HG02852 (cell line): ENCODE measurements around the gene ZNF215.
"Not testable (repeated sequence)": the region's sequence is repeated elsewhere in the genome, so short reads cannot be mapped to it uniquely, and the experiment has no call there.

Source experiments
- ATAC-seq: cut with Tn5 transposase; IDR thresholded peaks from one replicate; pipeline ENCODE4 v1.9.1; 2021; ENCODE audit warnings: mild to moderate bottlenecking, moderate library complexity; ENCODE audit not compliant: unreplicated experiment

The ZNF215 gene

GRCh38 chr11:6932145-6932544 lies 5.9 kb downstream of the ZNF215 start:
- ATAC-seq, result no peak

DNA sequence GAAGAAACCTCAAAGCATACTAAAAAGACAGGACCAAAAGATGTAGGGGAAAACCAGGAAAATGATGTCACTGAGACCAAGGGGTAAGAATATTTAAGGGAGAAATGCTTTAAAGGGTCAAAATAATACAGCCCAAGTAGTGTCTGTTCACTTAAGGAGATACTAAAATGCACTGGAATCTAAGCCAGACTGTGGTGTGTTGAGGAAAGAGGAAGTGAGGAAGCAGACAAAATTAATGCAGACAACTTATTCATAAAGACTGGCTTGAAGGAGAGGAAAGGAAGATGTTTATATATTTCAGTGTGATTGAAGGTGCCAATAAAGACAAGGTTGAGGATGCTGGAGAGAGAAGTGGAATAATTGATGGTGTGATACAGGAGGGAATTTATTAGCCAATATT lies 15.7 kb downstream of the ZNF215 start:
- no peak for ATAC-seq

GRCh38 chr11:6943131-6943530 lies 16.9 kb downstream of the ZNF215 start:
- ATAC-seq, result no peak

GRCh38 chr11:6954248-6954647 lies 28.0 kb downstream of the ZNF215 start:
- not testable (repeated sequence) for ATAC-seq

GRCh38 chr11:6962141-6962540 lies 35.9 kb downstream of the ZNF215 start:
- ATAC-seq, result no peak

- peak; percentile 77 for ATAC-seq
These were observed 36.4 kb downstream of the ZNF215 start for GRCh38 chr11:6962673-6963072.

- no peak for ATAC-seq
These were observed 42.6 kb downstream of the ZNF215 start for GRCh38 chr11:6968816-6969215.

- ATAC-seq, result not testable (repeated sequence)
These were observed 43.6 kb downstream of the ZNF215 start for GRCh38 chr11:6969854-6970253.

GRCh38 chr11:6979365-6979764 lies 53.1 kb downstream of the ZNF215 start:
- ATAC-seq, result no peak

GRCh38 chr11:6986487-6986886 lies 60.3 kb downstream of the ZNF215 start:
- ATAC-seq, result no peak

- ATAC-seq, result no peak
These were observed 62.3 kb downstream of the ZNF215 start for GRCh38 chr11:6988506-6988905.

GRCh38 chr11:6991227-6991626 lies 65.0 kb downstream of the ZNF215 start:
- ATAC-seq, result no peak

DNA sequence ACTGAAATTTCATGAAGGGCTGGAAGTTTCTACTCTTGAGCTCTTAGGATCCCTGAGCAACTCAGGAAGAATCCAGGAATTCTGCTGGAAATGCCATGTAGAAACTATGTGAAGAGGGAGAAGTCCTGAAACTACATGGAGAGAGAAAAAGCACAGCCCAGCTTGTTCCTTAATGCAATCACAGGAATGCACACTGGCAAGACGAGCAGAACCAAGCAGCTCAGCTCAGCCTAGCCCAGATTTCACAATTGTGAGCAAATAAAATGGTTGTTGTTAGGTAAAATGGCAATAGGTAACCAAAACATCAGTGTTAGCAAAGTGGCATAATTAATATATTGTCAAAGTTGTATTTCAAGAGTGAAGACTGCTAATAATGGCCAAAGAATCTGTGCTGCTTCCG lies 65.8 kb downstream of the ZNF215 start:
- ATAC-seq, result no peak

DNA sequence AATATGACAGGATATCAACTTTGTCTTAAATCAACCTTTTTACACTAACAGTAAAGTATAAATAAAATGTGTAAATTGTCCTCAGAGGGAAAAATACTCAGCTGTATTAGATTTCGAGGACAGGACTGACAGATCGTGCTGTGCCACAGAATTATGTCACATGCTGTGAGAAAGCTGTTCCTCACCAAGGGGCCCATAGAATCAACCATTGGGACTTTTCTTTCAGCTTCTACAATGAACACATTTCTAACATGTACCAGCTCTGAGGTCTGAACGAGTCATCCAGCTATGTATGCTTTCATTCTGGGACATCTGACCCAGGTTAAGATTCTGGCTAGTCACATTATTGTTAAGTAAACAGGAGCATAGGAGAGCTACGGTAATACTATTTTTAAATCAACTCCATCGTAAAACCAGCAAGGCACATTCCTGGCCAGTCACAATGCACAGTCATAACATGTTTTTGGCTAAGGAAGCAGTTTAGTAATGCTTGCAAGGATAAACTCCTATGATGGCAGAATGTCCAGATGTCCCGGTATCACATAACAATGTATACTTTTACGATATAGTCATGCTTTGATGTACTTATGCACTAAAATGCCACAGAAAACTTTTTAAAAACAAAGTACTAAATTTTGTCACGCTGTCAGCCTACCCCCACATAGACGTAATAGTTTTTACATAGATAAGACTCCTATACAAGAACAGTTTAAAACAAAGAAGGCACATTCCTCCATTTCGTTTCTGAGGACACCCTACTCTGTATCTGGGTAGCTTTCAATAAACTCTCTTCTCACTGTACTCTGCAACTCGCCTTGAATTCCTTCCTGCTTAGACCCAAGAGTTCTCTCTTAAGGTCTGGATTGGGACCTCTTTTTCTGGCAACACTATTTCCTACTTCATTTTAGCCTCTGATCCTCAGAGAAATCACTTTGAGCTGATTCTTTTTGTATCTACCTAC lies 66.5 kb downstream of the ZNF215 start:
- ATAC-seq, result no peak

DNA sequence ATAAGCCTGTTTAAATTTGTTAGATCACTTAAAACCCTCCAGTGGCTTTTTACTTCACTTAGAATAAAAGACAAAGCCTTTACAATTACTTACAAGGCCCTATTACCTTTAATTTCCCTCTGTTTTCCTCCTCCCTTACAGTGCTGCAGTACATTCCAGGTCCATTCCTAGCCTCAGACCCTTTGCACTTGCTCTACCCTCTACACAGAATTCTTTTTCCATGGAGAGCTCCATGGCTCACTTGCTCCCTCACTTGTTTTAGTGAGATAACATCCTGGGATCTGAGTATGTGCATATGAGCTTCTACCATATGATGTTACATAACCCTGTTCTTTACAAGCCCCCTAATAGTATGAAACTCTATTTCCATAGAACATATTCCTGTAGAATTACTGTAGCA lies 69.5 kb downstream of the ZNF215 start:
- ATAC-seq, result no peak

GRCh38 chr11:7004482-7004881 lies 78.3 kb downstream of the ZNF215 start:
- ATAC-seq, result no peak
